Stomach (tissue), 9 donors: ENCODE data around the gene RBBP9. TPM values are rescaled to one million over a fixed set of nuclear protein-coding genes. Genes with fewer than 3 reads are reported as not detected.

Experiments
- DNase-seq, 2 donors: peaks; one replicate each; pipeline versions ENCODE4 v3.0.0 to v3.0.0-alpha.2; 2013 to 2019
- H3K27ac ChIP-seq, 5 donors: fragments of 200-600 bp in 4 of 5; sonication (generic) in 4 of 5; one replicate each; pipeline ENCODE4 v1.5.1; 2013 to 2019; ENCODE audit warnings: mild to moderate bottlenecking in 1 of 5, moderate library complexity in 1 of 5
- H3K27me3 ChIP-seq, 3 donors: fragments of 200-600 bp; sonication (generic); one replicate each; pipeline ENCODE4 v1.5.1; 2017 to 2019; ENCODE audit warnings: mixed run types in 1 of 3
- H3K36me3 ChIP-seq, 4 donors: fragments of 200-600 bp; sonication (generic); 1 replicate in 3 of 4; 2 replicates in 1 of 4; pipeline ENCODE4 v1.5.1; 2016 to 2019
- H3K4me1 ChIP-seq, 4 donors: fragments of 200-600 bp; sonication (generic); one replicate each; pipeline ENCODE4 v1.5.1; 2016 to 2019
- H3K4me3 ChIP-seq, 4 donors: fragments of 200-600 bp; sonication (generic) in 3 of 4; one replicate each; pipeline ENCODE4 v1.5.1; 2016 to 2019; ENCODE audit warnings: mild to moderate bottlenecking in 1 of 4
- H3K9me3 ChIP-seq, 4 donors: fragments of 200-600 bp; sonication (generic); one replicate each; pipeline ENCODE4 v1.5.1; 2016 to 2019
- CTCF ChIP-seq, 7 experiments: fragments of 450-650 bp in 4 of 7; fragments of 200-600 bp in 3 of 7; sonication (generic) in 3 of 7; IDR thresholded peaks; one replicate each; pipeline ENCODE4 v1.5.1; 2016 to 2019; ENCODE audit warnings: antibody characterized with exemption in 7 of 7, control low read depth in 2 of 7, mild to moderate bottlenecking in 1 of 7
- EP300 ChIP-seq: sonication (generic); formaldehyde crosslinking; IDR thresholded peaks from one replicate; pipeline ENCODE4 v1.6.1; 2017; ENCODE audit warnings: antibody characterized with exemption
- POLR2A ChIP-seq, 4 donors: fragments of 450-650 bp; IDR thresholded peaks; one replicate each; pipeline ENCODE4 v1.6.1; 2016; ENCODE audit warnings: antibody characterized with exemption in 4 of 4, control low read depth in 2 of 4, mild to moderate bottlenecking in 1 of 4, moderate library complexity in 1 of 4
- POLR2AphosphoS5 ChIP-seq, 3 donors: sonication (generic); formaldehyde crosslinking; IDR thresholded peaks; one replicate each; pipeline ENCODE4 v1.6.1; 2016; ENCODE audit warnings: antibody characterized with exemption in 3 of 3
- WGBS, 5 donors: extraction: QIAGEN DNeasy Blood & Tissue Kit in 3 of 5; methylation state at CpG; one replicate each; pipeline versions ENCODE4 v1.1.5 to v1.1.7; 2013 to 2018; 5-methylcytosine and 5-hydroxymethylcytosine counted together
- intact Hi-C: fragments of 100-400 bp; cut with DNase I; formaldehyde crosslinking; loops from one replicate; pipeline ENCODE4 v1.15.1; 2023; ENCODE audit warnings: low total_unique reads
- polyA plus RNA-seq, 3 donors: library from polyadenylated mRNA; stranded (reverse); fragments of 200-250 nt; gene quantifications; one replicate each; pipeline ENCODE4 v1.2.3, GENCODE V29; 2013
- total RNA-seq, 5 donors: library from RNA; depleted of rRNA; stranded (reverse); fragments of >200 nt; gene quantifications; one replicate each; pipeline versions ENCODE4 v1.1.0 to v1.2.3, GENCODE V29; 2014 to 2016
- donor health status: healthy with polysubstance abuse.
- donor health status: Bipolar disorder and iron deficiency.
- donor health status: healthy.

RBBP9 gene
- total and polyA plus RNA-seq, 8 donors: 0.58 to 20.7 (median 5.0) TPM

GRCh38 chr20:18481596-18481995, 15.4 kb downstream of the RBBP9 start:
- WGBS, 5 donors: 90 to 96% (median 95%) methylated on average over 4 of the region's 4 CpGs
- no peak for DNase-seq
- intact Hi-C loops: no loop called here
- Histone ChIP-seq H3K27me3 (no peaks in the 10 kb centered on the region), H3K9me3 (no peaks in the 10 kb centered on the region), H3K4me3 (no peak overlapping the region), H3K4me1 (peaks cover 0 to 4% (median 0%) of the 10 kb centered on the region in 4 donors), H3K27ac (no peak overlapping the region), H3K36me3 (peaks cover 28 to 98% (median 93%) of the 10 kb centered on the region in 4 donors)
- no peak for TF ChIP-seq CTCF (IDR thresholded peaks at IDR 0.05)
- no peak for TF ChIP-seq POLR2AphosphoS5 (IDR thresholded peaks at IDR 0.05)
- TF ChIP-seq POLR2A (IDR thresholded peaks at IDR 0.05): no peak

- no peak overlapping the region for H3K27ac ChIP-seq
- TF ChIP-seq EP300 (no peak), CTCF (IDR thresholded peaks at IDR 0.05) (no peak), POLR2AphosphoS5 (IDR thresholded peaks at IDR 0.05) (no peak), POLR2A (IDR thresholded peaks at IDR 0.05) (no peak)
- WGBS, 5 donors: 81 to 96% (median 92%) methylated on average over 1 of the region's 1 CpG
- peaks cover 0 to 4% (median 0%) of the 10 kb centered on the region in 4 donors for H3K4me1 ChIP-seq
- H3K27me3 ChIP-seq: no peaks in the 10 kb centered on the region
- DNase-seq: no peak
- H3K9me3 ChIP-seq: no peaks in the 10 kb centered on the region
- no peak overlapping the region for H3K4me3 ChIP-seq
- intact Hi-C loops: no loop called here
- peaks cover 32 to 100% (median 98%) of the 10 kb centered on the region in 4 donors for H3K36me3 ChIP-seq
Observed at GRCh38 chr20:18477821-18478220, 19.2 kb downstream of the RBBP9 start.

GRCh38 chr20:18477218-18477617, 19.8 kb downstream of the RBBP9 start:
- Histone ChIP-seq H3K36me3 (peaks cover 27 to 99% (median 97%) of the 10 kb centered on the region in 4 donors), H3K27me3 (no peaks in the 10 kb centered on the region), H3K9me3 (no peaks in the 10 kb centered on the region), H3K4me3 (no peak overlapping the region), H3K4me1 (peaks cover 0 to 4% (median 0%) of the 10 kb centered on the region in 4 donors), H3K27ac (no peak overlapping the region)
- TF ChIP-seq CTCF (IDR thresholded peaks at IDR 0.05) (no peak), EP300 (no peak), POLR2A (IDR thresholded peaks at IDR 0.05) (no peak), POLR2AphosphoS5 (IDR thresholded peaks at IDR 0.05) (no peak)
- DNase-seq: no peak
- intact Hi-C loops: no loop called here
- 33 to 77% (median 58%) methylated on average over 1 of the region's 1 CpG for WGBS, 5 donors

- Histone ChIP-seq H3K27me3 (no peaks in the 10 kb centered on the region), H3K9me3 (no peaks in the 10 kb centered on the region), H3K4me3 (peak within 1 kb of the TSS; percentile 69 to 100 (median 88)), H3K36me3 (peaks cover 9 to 28% (median 26%) of the 10 kb centered on the region in 4 donors), H3K4me1 (peaks cover 6 to 28% (median 23%) of the 10 kb centered on the region in 4 donors), H3K27ac (peak within 1 kb of the TSS; percentile 82 to 93 (median 87))
- peak; percentile 96 to 98 for DNase-seq
- TF ChIP-seq CTCF (IDR thresholded peaks at IDR 0.05): peak in 1 of 7 experiments; percentile 11
- no peak for TF ChIP-seq POLR2A (IDR thresholded peaks at IDR 0.05)
- no peak for TF ChIP-seq EP300
- peak; percentile 59 to 74 (median 67) for TF ChIP-seq POLR2AphosphoS5 (IDR thresholded peaks at IDR 0.05)
- 0% methylated on average over 33 to 57 of the region's 57 CpGs for WGBS, 5 donors
- intact Hi-C loops: loop anchor here (5.0 kb wide), 1 partner anchor 50 kb away; no protein-coding TSS in a partner anchor
Observed at GRCh38 chr20:18466894-18467730, 29.9 kb downstream of the RBBP9 start, which contains the start of the genes DZANK1 and POLR3F. Gene DZANK1, minus strand, starts transcription at chr20:18467030. Its CDS starts 1,672 bp downstream, at chr20:18465358. Gene POLR3F, plus strand, starts transcription at chr20:18467390. Its CDS starts 117 bp downstream, at chr20:18467507.
